Vagina (tissue), 2 donors: ENCODE measurements around the gene PMF1. TPM values are rescaled to one million over a fixed set of nuclear protein-coding genes. Genes with fewer than 3 reads are reported as not detected.

ENCODE experiments used
- DNase-seq, 2 donors: peaks; one replicate each; pipeline ENCODE4 v3.0.0-alpha.2; 2017; ENCODE audit errors: extremely low spot score in 2 of 2
- H3K27ac ChIP-seq: fragments of 200-600 bp; sonication (generic); one replicate; pipeline ENCODE4 v1.5.1; 2019
- H3K27me3 ChIP-seq: fragments of 200-600 bp; sonication (generic); one replicate; pipeline ENCODE4 v1.5.1; 2019
- H3K36me3 ChIP-seq, 2 donors: fragments of 200-600 bp; sonication (generic); one replicate each; pipeline ENCODE4 v1.5.1; 2017 to 2019
- H3K4me1 ChIP-seq: fragments of 200-600 bp; sonication (generic); one replicate; pipeline ENCODE4 v1.5.1; 2019
- H3K4me3 ChIP-seq, 2 donors: fragments of 200-600 bp; sonication (generic); 1 replicate in 1 of 2; 2 replicates in 1 of 2; pipeline ENCODE4 v1.5.1; 2016 to 2019
- H3K9me3 ChIP-seq: fragments of 200-600 bp; sonication (generic); one replicate; pipeline ENCODE4 v1.5.1; 2019
- POLR2A ChIP-seq, 2 donors: fragments of 450-650 bp; IDR thresholded peaks; one replicate each; pipeline ENCODE4 v1.6.1; 2017; ENCODE audit warnings: antibody characterized with exemption in 2 of 2, mild to moderate bottlenecking in 2 of 2, moderate library complexity in 2 of 2
- POLR2AphosphoS5 ChIP-seq, 2 donors: sonication (generic); formaldehyde crosslinking; IDR thresholded peaks; one replicate each; pipeline ENCODE4 v1.9.0; 2017; ENCODE audit warnings: antibody characterized with exemption in 2 of 2, mild to moderate bottlenecking in 2 of 2, low read depth in 1 of 2; ENCODE audit not compliant: insufficient read depth in 1 of 2
- intact Hi-C: fragments of 100-400 bp; cut with DNase I; formaldehyde crosslinking; loops from one replicate; pipeline ENCODE4 v1.15.1; 2023
- total RNA-seq: library from RNA; depleted of rRNA; stranded (reverse); fragments of >200 nt; gene quantifications from one replicate; pipeline ENCODE4 v1.2.3, GENCODE V29; 2016
- TF ChIP-seq, protein P1 (sequence below), 3 experiments: fragments of 450-650 bp in 2 of 3; fragments of 200-600 bp in 1 of 3; sonication (generic) in 1 of 3; IDR thresholded peaks; one replicate each; pipeline ENCODE4 v1.5.1; 2017 to 2019; ENCODE audit warnings: antibody characterized with exemption in 3 of 3, mild to moderate bottlenecking in 2 of 3, moderate library complexity in 2 of 3

PMF1 gene
- total RNA-seq, 1 donor from 2014 or later, result 44.7 TPM

DNA sequence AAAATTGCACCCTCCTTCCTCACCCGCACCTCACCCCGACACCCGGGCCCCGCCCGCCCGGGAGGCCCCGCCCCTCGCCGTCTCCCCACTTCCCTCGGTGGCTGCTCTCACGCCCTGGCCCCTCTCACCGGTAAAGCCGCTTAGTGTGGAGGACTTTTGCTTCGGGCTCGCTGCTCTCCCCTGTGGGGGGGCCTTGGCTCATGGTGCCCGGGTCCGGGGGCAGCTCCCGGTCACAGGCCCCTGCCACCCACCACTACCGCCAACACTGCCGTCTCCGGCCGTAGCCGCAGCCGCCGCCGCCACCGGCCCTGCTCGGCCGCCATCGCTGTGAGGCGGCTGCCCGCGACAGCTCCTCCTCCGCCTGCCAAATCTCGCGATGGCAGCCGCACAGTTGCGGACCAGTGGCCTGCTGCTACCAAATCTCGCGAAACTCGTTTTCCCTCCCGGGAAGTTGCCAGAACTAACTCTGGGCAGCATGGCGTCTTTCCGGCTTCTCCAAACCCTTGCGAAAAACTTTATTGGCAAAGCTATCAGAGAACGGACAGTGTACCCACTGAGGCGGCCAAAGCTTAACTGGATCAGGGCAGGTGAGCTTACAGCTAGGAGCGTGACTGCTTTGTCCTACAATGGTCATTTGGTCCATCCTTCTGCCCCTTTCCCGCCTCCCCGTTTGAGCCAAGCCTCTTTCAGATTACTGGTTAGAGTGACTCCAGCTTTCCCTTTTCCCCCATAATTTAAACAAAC is 69.8 kb downstream of the PMF1 start, which contains the start of gene SMG5:
SMG5 (minus strand) TSS at position 347 of the 744 bp plus-strand sequence; CDS start at position 202, 145 bp downstream.
- Histone ChIP-seq H3K4me3 (peak within 1 kb of the TSS; percentile 90 to 94), H3K4me1 (peaks cover 52% of the 10 kb centered on the region), H3K27ac (peak within 1 kb of the TSS; percentile 94), H3K36me3 (peaks cover 0 to 21% of the 10 kb centered on the region in 2 donors), H3K9me3 (no peaks in the 10 kb centered on the region), H3K27me3 (no peaks in the 10 kb centered on the region)
- TF ChIP-seq POLR2AphosphoS5 (IDR thresholded peaks at IDR 0.05; ENCODE audit: insufficient read depth in 1 of 2, low read depth in 1 of 2) (peak; percentile 96 to 97), POLR2A (IDR thresholded peaks at IDR 0.05) (peak in 1 of 2 donors; percentile 31)
- TF ChIP-seq, protein P1, sequence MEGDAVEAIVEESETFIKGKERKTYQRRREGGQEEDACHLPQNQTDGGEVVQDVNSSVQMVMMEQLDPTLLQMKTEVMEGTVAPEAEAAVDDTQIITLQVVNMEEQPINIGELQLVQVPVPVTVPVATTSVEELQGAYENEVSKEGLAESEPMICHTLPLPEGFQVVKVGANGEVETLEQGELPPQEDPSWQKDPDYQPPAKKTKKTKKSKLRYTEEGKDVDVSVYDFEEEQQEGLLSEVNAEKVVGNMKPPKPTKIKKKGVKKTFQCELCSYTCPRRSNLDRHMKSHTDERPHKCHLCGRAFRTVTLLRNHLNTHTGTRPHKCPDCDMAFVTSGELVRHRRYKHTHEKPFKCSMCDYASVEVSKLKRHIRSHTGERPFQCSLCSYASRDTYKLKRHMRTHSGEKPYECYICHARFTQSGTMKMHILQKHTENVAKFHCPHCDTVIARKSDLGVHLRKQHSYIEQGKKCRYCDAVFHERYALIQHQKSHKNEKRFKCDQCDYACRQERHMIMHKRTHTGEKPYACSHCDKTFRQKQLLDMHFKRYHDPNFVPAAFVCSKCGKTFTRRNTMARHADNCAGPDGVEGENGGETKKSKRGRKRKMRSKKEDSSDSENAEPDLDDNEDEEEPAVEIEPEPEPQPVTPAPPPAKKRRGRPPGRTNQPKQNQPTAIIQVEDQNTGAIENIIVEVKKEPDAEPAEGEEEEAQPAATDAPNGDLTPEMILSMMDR (IDR thresholded peaks at IDR 0.05), result no peak
- DNase-seq, result peak in 1 of 2 donors; percentile 97
- intact Hi-C loops, result no loop called here

DNA sequence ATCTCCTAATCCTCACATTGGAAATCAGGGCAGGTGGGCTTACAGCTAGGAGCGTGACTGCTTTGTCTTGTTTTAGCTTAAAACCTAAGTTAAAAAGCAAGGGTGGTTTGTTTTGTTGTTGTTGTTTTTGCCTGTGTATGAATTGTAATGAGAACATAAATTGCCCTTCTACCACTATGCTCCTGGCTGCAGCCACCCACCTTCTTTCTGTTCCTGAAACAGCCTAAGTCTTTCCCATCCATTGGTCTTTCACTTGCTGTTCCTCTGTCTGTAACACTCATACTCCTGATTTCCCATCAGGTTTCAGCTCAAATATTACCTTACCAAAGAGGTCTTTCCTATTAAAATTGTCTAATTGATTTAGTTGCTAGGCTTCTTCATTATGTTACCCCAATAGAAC is 70.7 kb downstream of the PMF1 start:
- no peak for DNase-seq
- H3K4me1 ChIP-seq, result peaks cover 52% of the 10 kb centered on the region
- TF ChIP-seq, protein P1 (IDR thresholded peaks at IDR 0.05), result no peak
- no peak for TF ChIP-seq POLR2AphosphoS5 (IDR thresholded peaks at IDR 0.05; ENCODE audit: insufficient read depth in 1 of 2, low read depth in 1 of 2)
- no peak for TF ChIP-seq POLR2A (IDR thresholded peaks at IDR 0.05)
- no peaks in the 10 kb centered on the region for H3K27me3 ChIP-seq
- intact Hi-C loops, result no loop called here
- peak overlapping the region; percentile 90 to 94 for H3K4me3 ChIP-seq
- peak overlapping the region; percentile 94 for H3K27ac ChIP-seq
- peaks cover 0 to 18% of the 10 kb centered on the region in 2 donors for H3K36me3 ChIP-seq
- no peaks in the 10 kb centered on the region for H3K9me3 ChIP-seq

DNA sequence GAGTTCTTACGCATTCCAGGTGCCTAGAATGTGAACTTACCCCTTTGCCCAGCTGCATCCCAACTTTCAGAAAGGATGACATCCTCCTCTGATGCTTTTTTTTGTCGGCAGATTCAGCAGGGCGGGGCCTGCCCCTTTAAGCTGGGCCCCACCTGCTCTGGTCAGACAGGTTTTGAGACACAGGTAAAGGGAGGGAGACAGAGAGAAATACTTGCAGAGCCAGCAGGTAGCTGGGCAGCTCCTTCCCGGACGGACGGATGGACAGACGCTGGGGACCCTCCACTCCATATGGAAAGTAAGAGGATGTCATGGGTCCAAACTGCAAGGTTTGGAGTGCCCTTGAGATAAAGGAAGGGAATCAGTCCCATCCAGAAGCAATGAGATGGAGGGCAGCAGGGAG is 71.3 kb downstream of the PMF1 start, which contains the start of gene TMEM79:
TMEM79 (plus strand) TSS at position 214 of the 400 bp plus-strand sequence. CDS start 902 bp downstream, outside the sequence.
- intact Hi-C loops, result no loop called here
- peak within 1 kb of the TSS; percentile 94 for H3K27ac ChIP-seq
- no peak for TF ChIP-seq POLR2A (IDR thresholded peaks at IDR 0.05)
- peak in 1 of 2 donors; percentile 76 for TF ChIP-seq POLR2AphosphoS5 (IDR thresholded peaks at IDR 0.05; ENCODE audit: insufficient read depth in 1 of 2, low read depth in 1 of 2)
- H3K9me3 ChIP-seq, result no peaks in the 10 kb centered on the region
- peaks cover 52% of the 10 kb centered on the region for H3K4me1 ChIP-seq
- peaks cover 0 to 17% of the 10 kb centered on the region in 2 donors for H3K36me3 ChIP-seq
- H3K4me3 ChIP-seq, result peak within 1 kb of the TSS; percentile 90 to 94
- no peaks in the 10 kb centered on the region for H3K27me3 ChIP-seq
- no peak for DNase-seq

DNA sequence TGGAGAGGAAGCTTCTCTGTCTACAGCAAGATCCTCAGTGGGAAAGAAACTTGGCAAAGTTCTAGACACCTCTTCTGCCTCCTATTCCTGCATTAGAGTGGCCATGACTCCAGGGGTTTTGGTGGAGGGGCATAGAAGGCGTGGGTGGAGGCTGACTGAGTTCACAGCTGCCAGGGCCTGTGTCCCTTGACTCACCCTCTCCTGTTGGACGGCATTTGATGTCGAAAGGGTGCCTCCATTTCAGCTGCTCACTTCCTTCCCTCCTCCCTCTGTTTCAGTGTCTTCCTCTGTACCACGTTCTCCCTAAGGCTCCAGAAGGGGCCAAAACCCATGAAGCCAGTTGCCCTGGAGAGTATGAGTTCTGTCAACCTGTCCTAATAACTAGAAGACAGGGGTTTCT is 72.0 kb downstream of the PMF1 start:
- TF ChIP-seq POLR2AphosphoS5 (IDR thresholded peaks at IDR 0.05; ENCODE audit: insufficient read depth in 1 of 2, low read depth in 1 of 2) (no peak), POLR2A (IDR thresholded peaks at IDR 0.05) (no peak)
- TF ChIP-seq, protein P1 (IDR thresholded peaks at IDR 0.05), result no peak
- intact Hi-C loops, result no loop called here
- H3K27me3 ChIP-seq, result no peaks in the 10 kb centered on the region
- no peaks in the 10 kb centered on the region for H3K9me3 ChIP-seq
- H3K4me3 ChIP-seq, result peak overlapping the region in 1 of 2 donors; percentile 39
- H3K4me1 ChIP-seq, result peaks cover 52% of the 10 kb centered on the region
- no peak for DNase-seq
- H3K27ac ChIP-seq, result peak overlapping the region; percentile 67
- peaks cover 0 to 17% of the 10 kb centered on the region in 2 donors for H3K36me3 ChIP-seq

DNA sequence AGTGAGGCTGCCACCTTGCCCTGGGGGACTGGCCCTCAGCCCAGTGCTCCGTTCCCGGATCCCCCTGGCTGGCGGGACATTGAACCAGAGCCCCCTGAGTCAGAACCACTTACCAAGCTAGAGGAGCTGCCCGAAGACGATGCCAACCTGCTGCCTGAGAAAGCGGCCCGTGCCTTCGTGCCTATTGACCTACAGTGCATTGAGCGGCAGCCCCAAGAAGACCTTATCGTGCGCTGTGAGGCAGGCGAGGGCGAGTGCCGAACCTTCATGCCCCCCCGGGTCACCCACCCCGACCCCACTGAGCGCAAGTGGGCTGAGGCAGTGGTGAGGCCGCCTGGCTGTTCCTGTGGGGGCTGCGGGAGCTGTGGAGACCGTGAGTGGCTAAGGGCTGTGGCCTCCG is 72.6 kb downstream of the PMF1 start:
- Histone ChIP-seq H3K4me1 (peaks cover 52% of the 10 kb centered on the region), H3K36me3 (peaks cover 0 to 17% of the 10 kb centered on the region in 2 donors)

More for the DNA sequence above, 72.6 kb downstream of the PMF1 start:
- Histone ChIP-seq H3K4me3 (peak overlapping the region in 1 of 2 donors; percentile 39), H3K27ac (peak overlapping the region; percentile 67), H3K9me3 (no peaks in the 10 kb centered on the region), H3K27me3 (no peaks in the 10 kb centered on the region)
- intact Hi-C loops, result no loop called here
- no peak for TF ChIP-seq POLR2AphosphoS5 (IDR thresholded peaks at IDR 0.05; ENCODE audit: insufficient read depth in 1 of 2, low read depth in 1 of 2)
- no peak for TF ChIP-seq POLR2A (IDR thresholded peaks at IDR 0.05)
- TF ChIP-seq, protein P1 (IDR thresholded peaks at IDR 0.05), result no peak
- no peak for DNase-seq
